NT2/D1 (cell line): ENCODE measurements around the gene GFER.

Source experiments
- DNase-seq: peaks from one replicate; pipeline ENCODE4 v3.0.0-alpha.2; 2011; ENCODE audit warnings: low read depth, low spot score
- H3K27me3 ChIP-seq: 2 replicates; pipeline ENCODE4 v1.6.0; 2011; ENCODE audit warnings: mild to moderate bottlenecking; ENCODE audit not compliant: insufficient read length, insufficient read depth
- H3K36me3 ChIP-seq: 2 replicates; pipeline ENCODE4 v1.6.1; 2011; ENCODE audit warnings: mild to moderate bottlenecking, low read length, mixed read lengths; ENCODE audit not compliant: insufficient read depth, insufficient read length
- H3K4me1 ChIP-seq: 2 replicates; pipeline ENCODE4 v1.5.1; 2011; ENCODE audit not compliant: insufficient read depth, insufficient read length
- H3K4me3 ChIP-seq: 2 replicates; pipeline ENCODE4 v1.5.1; 2011; ENCODE audit warnings: low read depth; ENCODE audit not compliant: insufficient read length
- H3K9ac ChIP-seq: 2 replicates; pipeline ENCODE4 v1.6.0; 2011; ENCODE audit warnings: low read depth; ENCODE audit not compliant: insufficient read length
- H3K9me3 ChIP-seq: 2 replicates; pipeline ENCODE4 v1.5.1; 2011; ENCODE audit warnings: mild to moderate bottlenecking, low read length; ENCODE audit not compliant: insufficient read depth
- SUZ12 ChIP-seq: IDR thresholded peaks from 2 replicates; pipeline ENCODE4 v1.6.1; 2011; ENCODE audit not compliant: insufficient read length, insufficient read depth; ENCODE audit errors: extremely low read depth
- YY1 ChIP-seq: IDR thresholded peaks from 2 replicates; pipeline ENCODE4 v1.6.1; 2011; ENCODE audit not compliant: insufficient read length, insufficient read depth
- ZNF274 ChIP-seq: IDR thresholded peaks from 2 replicates; pipeline ENCODE4 v1.6.1; 2011; ENCODE audit warnings: mild to moderate bottlenecking, low read depth, low read length

Gene GFER

GRCh38 chr16:1991588-1991947 is 7.6 kb downstream of the GFER start:
- Histone ChIP-seq H3K4me1 (peaks cover 33% of the 10 kb centered on the region), H3K9me3 (no peaks in the 10 kb centered on the region), H3K4me3 (peak overlapping the region; percentile 31), H3K9ac (peak overlapping the region; percentile 69), H3K36me3 (peaks cover 29% of the 10 kb centered on the region), H3K27me3 (peaks cover 28% of the 10 kb centered on the region)
- TF ChIP-seq ZNF274 (no peak), YY1 (no peak), SUZ12 (no peak)
- no peak for DNase-seq

- H3K36me3 ChIP-seq = peaks cover 29% of the 10 kb centered on the region
- peak; percentile 90 for DNase-seq
- peaks cover 28% of the 10 kb centered on the region for H3K27me3 ChIP-seq
- H3K4me1 ChIP-seq = peaks cover 29% of the 10 kb centered on the region
- H3K4me3 ChIP-seq = peak overlapping the region; percentile 85
- H3K9me3 ChIP-seq = no peaks in the 10 kb centered on the region
- TF ChIP-seq ZNF274 (no peak), YY1 (no peak), SUZ12 (no peak)
- peak overlapping the region; percentile 91 for H3K9ac ChIP-seq
Measured at GRCh38 chr16:1991948-1992703, 8.1 kb downstream of the GFER start.

GRCh38 chr16:1992704-1993317 is 8.8 kb downstream of the GFER start:
- Histone ChIP-seq H3K27me3 (peaks cover 28% of the 10 kb centered on the region), H3K9me3 (no peaks in the 10 kb centered on the region), H3K4me3 (peak overlapping the region; percentile 85), H3K4me1 (peaks cover 29% of the 10 kb centered on the region), H3K9ac (peak overlapping the region; percentile 91), H3K36me3 (peaks cover 32% of the 10 kb centered on the region)
- TF ChIP-seq ZNF274 (no peak), SUZ12 (no peak), YY1 (no peak)
- DNase-seq = no peak

- H3K4me1 ChIP-seq = peaks cover 29% of the 10 kb centered on the region
- H3K36me3 ChIP-seq = peaks cover 35% of the 10 kb centered on the region
- H3K27me3 ChIP-seq = peaks cover 25% of the 10 kb centered on the region
- DNase-seq = no peak
- no peak for TF ChIP-seq ZNF274
- TF ChIP-seq YY1 = no peak
- no peak for TF ChIP-seq SUZ12
- no peak overlapping the region for H3K9ac ChIP-seq
- H3K9me3 ChIP-seq = no peaks in the 10 kb centered on the region
- peak overlapping the region; percentile 85 for H3K4me3 ChIP-seq
Measured at GRCh38 chr16:1993731-1994131, 9.7 kb downstream of the GFER start.

GRCh38 chr16:1997494-1998359 is 13.7 kb downstream of the GFER start:
- no peak for DNase-seq
- TF ChIP-seq SUZ12 (no peak), ZNF274 (no peak), YY1 (no peak)
- peaks cover 16% of the 10 kb centered on the region for H3K4me1 ChIP-seq
- no peaks in the 10 kb centered on the region for H3K9me3 ChIP-seq
- H3K36me3 ChIP-seq = peaks cover 75% of the 10 kb centered on the region
- no peak overlapping the region for H3K9ac ChIP-seq
- no peaks in the 10 kb centered on the region for H3K27me3 ChIP-seq
- no peak overlapping the region for H3K4me3 ChIP-seq

- Histone ChIP-seq H3K9me3 (no peaks in the 10 kb centered on the region), H3K36me3 (peaks cover 79% of the 10 kb centered on the region), H3K27me3 (no peaks in the 10 kb centered on the region), H3K4me1 (peaks cover 12% of the 10 kb centered on the region), H3K9ac (no peak overlapping the region), H3K4me3 (no peak overlapping the region)
- TF ChIP-seq SUZ12 (no peak), YY1 (no peak), ZNF274 (no peak)
- no peak for DNase-seq
Measured at GRCh38 chr16:1998360-1998835, 14.4 kb downstream of the GFER start.
